A549 (cell line): ENCODE results near the gene RPL28. TPM values are rescaled to one million over a fixed set of nuclear protein-coding genes. Genes with fewer than 3 reads are reported as not detected.

Experiments
- ATAC-seq, 2 experiments: fragments of 200-7000 bp in 1 of 2; fragments of >200 bp in 1 of 2; cut with Nextera tagmentation in 1 of 2; cut with Tn5 transposase in 1 of 2; 3 replicates each; pipeline versions ENCODE4 v1.8.0 to v1.9.1; 2018 to 2020; ENCODE audit warnings: mild to moderate bottlenecking in 1 of 2, moderate library complexity in 1 of 2
- CTCF ChIA-PET: fragments of 300-600 bp; sonication (Branson Sonifier 250); formaldehyde crosslinking; extraction: SDS; loops from one replicate; lab custom pipeline; 2021; ENCODE audit warnings: antibody characterized with exemption, inconsistent platforms; lab: Yijun Ruan, JAX
- POLR2A ChIA-PET: fragments of 350-600 bp; formaldehyde crosslinking; extraction: SDS; loops from one replicate; lab custom pipeline; 2021; ENCODE audit warnings: antibody characterized with exemption, inconsistent platforms; lab: Yijun Ruan, JAX
- DNase-seq, 2 experiments: peaks; one replicate each; pipeline versions ENCODE4 v3.0.0 to v3.0.0-alpha.2; 2011 to 2016; ENCODE audit warnings: low read depth in 1 of 2, low spot score in 1 of 2
- FAIRE-seq: peaks from 2 replicates; lab custom pipeline; 2011; peaks lifted over from hg19 to GRCh38; lab: Jason Lieb, UNC
- H3K27ac ChIP-seq, 2 experiments: fragments of >200 bp; sonication (Bioruptor Twin); formaldehyde crosslinking; 3 replicates each; pipeline ENCODE4 v1.5.1; 2016 to 2017
- H3K4me1 ChIP-seq: fragments of >200 bp; sonication (Bioruptor Twin); formaldehyde crosslinking; 3 replicates; pipeline ENCODE4 v1.6.1; 2016
- H3K4me2 ChIP-seq: fragments of >200 bp; sonication (Bioruptor Twin); formaldehyde crosslinking; 3 replicates; pipeline ENCODE4 v1.6.1; 2016
- H3K4me3 ChIP-seq: fragments of >200 bp; sonication (Bioruptor Twin); formaldehyde crosslinking; 3 replicates; pipeline ENCODE4 v1.5.1; 2016
- H3K9me3 ChIP-seq: fragments of >200 bp; sonication (Bioruptor Twin); formaldehyde crosslinking; 3 replicates; pipeline ENCODE4 v1.6.1; 2016
- EHF ChIP-seq: fragments of 250-450 bp; sonication (Bioruptor Pico); IDR thresholded peaks from 2 replicates; pipeline ENCODE4 v1.5.0; 2020; ENCODE audit warnings: mild to moderate bottlenecking
- GATA3 ChIP-seq: IDR thresholded peaks from 2 replicates; pipeline ENCODE4 v1.6.1; 2012; ENCODE audit warnings: borderline replicate concordance
- HDAC2 ChIP-seq: fragments of 200-600 bp; sonication (generic); IDR thresholded peaks from 2 replicates; pipeline ENCODE4 v1.6.1; 2016
- HEYL ChIP-seq: fragments of 250-450 bp; sonication (Bioruptor Pico); IDR thresholded peaks from 2 replicates; pipeline ENCODE4 v1.8.0; 2021; ENCODE audit warnings: mild to moderate bottlenecking, moderate library complexity
- HOXB13 ChIP-seq: fragments of 250-450 bp; sonication (Bioruptor Pico); IDR thresholded peaks from 2 replicates; pipeline ENCODE4 v1.5.0; 2020; ENCODE audit warnings: low read depth, mild to moderate bottlenecking, moderate library complexity
- HOXB5 ChIP-seq: fragments of 250-450 bp; sonication (Bioruptor Pico); IDR thresholded peaks from 2 replicates; pipeline ENCODE4 v1.5.0; 2020; ENCODE audit warnings: mild to moderate bottlenecking, moderate library complexity
- JUN ChIP-seq, 2 experiments: fragments of >200 bp; sonication (Bioruptor Twin); formaldehyde crosslinking; IDR thresholded peaks; 2 replicates in 1 of 2; 3 replicates in 1 of 2; pipeline ENCODE4 v1.6.1; 2016 to 2017
- KDM5A ChIP-seq: fragments of 200-600 bp; sonication (generic); IDR thresholded peaks from 2 replicates; pipeline ENCODE4 v1.6.1; 2016; ENCODE audit warnings: antibody characterized with exemption, mild to moderate bottlenecking
- POLR2A ChIP-seq: IDR thresholded peaks from 2 replicates; pipeline ENCODE4 v1.6.1; 2012; ENCODE audit warnings: mild to moderate bottlenecking, low read length
- RFX5 ChIP-seq: fragments of 450-650 bp; IDR thresholded peaks from 2 replicates; pipeline ENCODE4 v1.7.1; 2014; ENCODE audit warnings: antibody characterized with exemption, mild to moderate bottlenecking, moderate library complexity
- RNF2 ChIP-seq: fragments of 200-600 bp; sonication (generic); IDR thresholded peaks from 2 replicates; pipeline ENCODE4 v1.6.1; 2016; ENCODE audit warnings: low read depth, mild to moderate bottlenecking, antibody characterized with exemption, moderate library complexity, borderline replicate concordance
- SMC3 ChIP-seq: fragments of >200 bp; sonication (Bioruptor Twin); formaldehyde crosslinking; IDR thresholded peaks from 3 replicates; pipeline ENCODE4 v1.6.1; 2018; ENCODE audit warnings: inconsistent platforms
- WGBS: methylation state at CpG from one replicate; pipeline ENCODE4 v1.1.6; 2017; ENCODE audit errors: missing lambda C conversion rate; 5-methylcytosine and 5-hydroxymethylcytosine counted together
- polyA plus RNA-seq, 4 experiments: library from polyadenylated mRNA; depleted of rRNA in 3 of 4; stranded (reverse); fragments of >200 nt; fragmentation: RNase III in 1 of 4; extraction: RNeasy Plus Mini Kit Qiagen cat#74134 plus additional on column Dnase treatment in 1 of 4; gene quantifications; 2 replicates in 3 of 4; 3 replicates in 1 of 4; pipeline ENCODE4 v1.2.3, GENCODE V29; 2011 to 2017
- TF ChIP-seq, protein P1 (sequence below): fragments of >200 bp; sonication (Bioruptor Twin); formaldehyde crosslinking; IDR thresholded peaks from 3 replicates; pipeline ENCODE4 v1.6.1; 2016
- TF ChIP-seq, protein P2 (sequence below): IDR thresholded peaks from 2 replicates; pipeline ENCODE4 v1.6.1; 2012
- TF ChIP-seq, protein P3 (sequence below): IDR thresholded peaks from 2 replicates; pipeline ENCODE4 v1.6.1; 2012; ENCODE audit warnings: low read depth, borderline replicate concordance
- TF ChIP-seq, protein P4 (sequence below): fragments of 250-450 bp; sonication (Bioruptor Pico); IDR thresholded peaks from 2 replicates; pipeline ENCODE4 v1.5.0; 2020; ENCODE audit warnings: low read depth, mild to moderate bottlenecking, moderate library complexity

Gene RPL28
- polyA plus RNA-seq, 2 of the 4 experiments (the other 2 are of a cell fraction), result 329 to 2,037 TPM

DNA sequence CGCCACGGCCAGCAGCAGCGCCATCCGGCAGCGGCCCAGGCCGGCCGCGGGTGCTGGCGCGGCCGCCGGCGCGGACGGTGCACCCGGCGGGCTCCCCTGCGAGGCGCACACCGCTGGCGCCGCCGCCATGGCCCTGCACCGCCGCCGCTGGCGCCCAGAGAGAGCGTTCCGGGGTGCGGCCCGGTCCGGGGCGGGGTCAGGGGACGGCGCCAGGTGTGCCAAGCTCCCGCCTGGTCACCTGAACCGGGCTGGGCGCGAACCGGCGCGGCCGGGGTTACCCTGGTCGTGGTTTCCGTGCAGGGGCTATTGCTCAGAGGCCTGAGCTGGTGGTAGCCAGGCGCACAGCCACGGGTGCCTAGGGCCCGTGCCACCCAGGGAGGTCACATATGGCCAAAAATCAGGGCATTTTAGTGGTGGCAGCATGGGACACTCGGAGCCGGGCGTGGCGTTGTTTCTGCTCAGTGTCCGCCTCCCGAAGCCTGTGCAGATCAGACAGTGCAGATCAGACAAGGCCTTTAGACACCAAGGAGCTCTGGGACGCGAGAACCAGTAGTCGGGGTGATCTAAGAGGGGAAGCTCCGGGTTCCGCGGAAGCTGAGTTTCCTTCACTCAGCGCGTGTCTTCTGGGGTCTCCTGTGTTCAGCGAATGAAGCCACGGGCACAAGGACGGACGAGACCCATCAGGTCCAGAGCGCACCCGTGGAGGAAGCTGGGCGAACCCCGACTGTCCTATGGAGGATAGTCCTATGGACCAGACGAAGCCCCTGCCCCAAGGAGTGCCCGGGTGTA is 1.4 kb upstream of the RPL28 start, which contains the start of gene TMEM238:
TSS of gene TMEM238 (minus strand) at position 162 of the 789 bp plus-strand sequence. CDS start at position 129, 33 bp downstream.
- FAIRE-seq (no peak), ATAC-seq (peak; percentile 1 to 32; a peak in 4 of 6 replicates), DNase-seq (no peak)
- Histone ChIP-seq H3K9me3 (peaks cover 6% of the 10 kb centered on the region; the same call in 2 of the 3 replicates), H3K4me3 (peak within 1 kb of the TSS; percentile 89), H3K4me2 (peak within 1 kb of the TSS; percentile 92), H3K27ac (peak within 1 kb of the TSS; percentile 89 to 99), H3K4me1 (peaks cover 40% of the 10 kb centered on the region)
- TF ChIP-seq JUN (IDR thresholded peaks at IDR 0.05), result peak; percentile 30 to 47; a peak in 3 of 5 replicates
- peak; percentile 25 for TF ChIP-seq POLR2A
- no peak for TF ChIP-seq HOXB13
- TF ChIP-seq, protein P1, sequence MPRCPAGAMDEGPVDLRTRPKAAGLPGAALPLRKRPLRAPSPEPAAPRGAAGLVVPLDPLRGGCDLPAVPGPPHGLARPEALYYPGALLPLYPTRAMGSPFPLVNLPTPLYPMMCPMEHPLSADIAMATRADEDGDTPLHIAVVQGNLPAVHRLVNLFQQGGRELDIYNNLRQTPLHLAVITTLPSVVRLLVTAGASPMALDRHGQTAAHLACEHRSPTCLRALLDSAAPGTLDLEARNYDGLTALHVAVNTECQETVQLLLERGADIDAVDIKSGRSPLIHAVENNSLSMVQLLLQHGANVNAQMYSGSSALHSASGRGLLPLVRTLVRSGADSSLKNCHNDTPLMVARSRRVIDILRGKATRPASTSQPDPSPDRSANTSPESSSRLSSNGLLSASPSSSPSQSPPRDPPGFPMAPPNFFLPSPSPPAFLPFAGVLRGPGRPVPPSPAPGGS, result 0 out of 3 replicates have a peak, but pooled peaks have one; percentile 65
- 0 out of 2 replicates have a peak, but pooled peaks have one; percentile 18 for TF ChIP-seq RNF2
- 43% methylated on average over 38 of the region's 72 CpGs for WGBS
- POLR2A ChIA-PET, result interaction anchor here (0.8 to 4.5 kb wide), 19 partner anchors 9 to 243 kb away, joined by 3 to 47 read pairs (median 5); partner anchors contain the start of genes BRSK1, HSPBP1, IL11 and KMT5C
- CTCF ChIA-PET, result interaction anchor here (0.6 to 3.2 kb wide), 50 partner anchors 9 to 248 kb away, joined by 3 to 62 read pairs (median 6); partner anchors contain the start of genes DNAAF3, GARIN5B, HSPBP1 and IL11

DNA sequence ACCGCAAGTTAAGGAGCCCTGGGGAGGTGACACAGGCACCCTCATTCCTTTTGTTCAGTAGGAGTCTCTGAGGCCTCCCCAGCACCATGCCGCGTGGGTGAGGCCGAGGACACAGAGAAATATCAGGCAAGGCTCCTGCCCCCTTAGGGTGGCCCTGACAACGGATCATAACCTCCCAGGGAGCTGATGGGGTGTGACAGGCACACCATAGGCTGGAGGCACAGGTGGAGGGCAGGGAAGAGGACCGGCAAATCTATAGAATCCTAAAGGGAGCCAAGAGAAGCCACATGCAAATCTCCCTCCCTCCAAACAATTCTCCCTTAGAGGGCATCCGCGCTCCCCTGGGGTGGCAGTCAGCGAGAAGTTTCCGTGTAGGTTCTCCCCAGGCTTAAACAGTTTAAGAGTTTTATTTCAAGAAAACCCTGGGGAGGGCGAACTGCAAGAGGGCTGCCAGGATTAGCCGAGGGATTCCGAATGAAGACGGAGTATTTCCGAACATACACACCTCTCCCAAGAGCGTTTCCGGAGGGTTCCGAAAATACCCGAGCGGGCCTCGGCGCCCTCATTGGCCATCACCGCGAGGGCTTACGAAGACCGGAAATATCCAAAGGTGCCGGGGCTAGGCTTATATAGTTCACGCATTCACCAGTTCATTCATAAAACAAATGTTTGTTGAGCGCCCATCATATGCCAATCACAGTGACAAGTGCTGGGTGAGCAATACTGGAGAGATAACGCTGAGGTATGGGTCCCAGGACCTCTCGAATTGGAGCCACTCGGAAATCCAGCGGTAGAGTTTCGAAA is 610 bp upstream of the RPL28 start:
- TF ChIP-seq SMC3 (no peak), HOXB5 (CRISPR knock-in tag) (0 out of 2 replicates have a peak, but pooled peaks have one; percentile 22), HEYL (CRISPR knock-in tag) (no peak), GATA3 (peak; percentile 41; the same call in 1 of the 2 replicates), HDAC2 (no peak), POLR2A (peak; percentile 25), HOXB13 (peak; percentile 74; the same call in 1 of the 2 replicates), EHF (CRISPR knock-in tag) (0 out of 2 replicates have a peak, but pooled peaks have one; percentile 28)
- TF ChIP-seq, protein P2, sequence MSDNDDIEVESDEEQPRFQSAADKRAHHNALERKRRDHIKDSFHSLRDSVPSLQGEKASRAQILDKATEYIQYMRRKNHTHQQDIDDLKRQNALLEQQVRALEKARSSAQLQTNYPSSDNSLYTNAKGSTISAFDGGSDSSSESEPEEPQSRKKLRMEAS, result peak; percentile 55
- TF ChIP-seq, protein P3, sequence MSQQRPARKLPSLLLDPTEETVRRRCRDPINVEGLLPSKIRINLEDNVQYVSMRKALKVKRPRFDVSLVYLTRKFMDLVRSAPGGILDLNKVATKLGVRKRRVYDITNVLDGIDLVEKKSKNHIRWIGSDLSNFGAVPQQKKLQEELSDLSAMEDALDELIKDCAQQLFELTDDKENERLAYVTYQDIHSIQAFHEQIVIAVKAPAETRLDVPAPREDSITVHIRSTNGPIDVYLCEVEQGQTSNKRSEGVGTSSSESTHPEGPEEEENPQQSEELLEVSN, result peak; percentile 41; the same call in 1 of the 2 replicates
- TF ChIP-seq, protein P4, sequence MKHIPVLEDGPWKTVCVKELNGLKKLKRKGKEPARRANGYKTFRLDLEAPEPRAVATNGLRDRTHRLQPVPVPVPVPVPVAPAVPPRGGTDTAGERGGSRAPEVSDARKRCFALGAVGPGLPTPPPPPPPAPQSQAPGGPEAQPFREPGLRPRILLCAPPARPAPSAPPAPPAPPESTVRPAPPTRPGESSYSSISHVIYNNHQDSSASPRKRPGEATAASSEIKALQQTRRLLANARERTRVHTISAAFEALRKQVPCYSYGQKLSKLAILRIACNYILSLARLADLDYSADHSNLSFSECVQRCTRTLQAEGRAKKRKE, result 0 out of 2 replicates have a peak, but pooled peaks have one; percentile 33
- peaks cover 42% of the 10 kb centered on the region for H3K4me1 ChIP-seq

DNA sequence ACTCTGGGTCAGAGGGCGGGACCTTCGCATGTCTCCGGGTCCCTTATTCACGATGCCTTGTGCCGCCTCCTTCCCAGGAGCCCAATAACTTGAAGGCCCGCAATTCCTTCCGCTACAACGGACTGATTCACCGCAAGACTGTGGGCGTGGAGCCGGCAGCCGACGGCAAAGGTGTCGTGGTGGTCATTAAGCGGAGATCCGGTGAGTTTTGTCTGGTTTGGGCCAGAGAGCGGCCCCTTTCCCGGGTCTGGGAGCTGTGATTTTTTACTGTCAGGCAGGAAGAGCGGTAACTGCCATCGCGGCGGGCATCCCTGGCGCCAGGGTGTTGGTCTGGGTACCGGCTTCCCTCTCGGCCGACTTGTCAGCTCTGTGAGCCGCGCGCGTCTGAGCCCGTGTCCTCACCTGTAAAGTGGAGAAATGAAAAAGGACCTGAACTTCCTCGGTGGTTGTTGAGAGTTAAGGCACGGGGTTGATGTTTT is 800 bp downstream of the RPL28 start:
- FAIRE-seq, result no peak
- 1% methylated on average over 33 of the region's 33 CpGs for WGBS
- POLR2A ChIA-PET, result interaction anchor here (1.3 to 6.5 kb wide), 3 partner anchors 14 to 48 kb away, joined by 4 to 55 read pairs (median 47); partner anchors contain the start of genes KMT5C and UBE2S
- H3K4me1 ChIP-seq, result peaks cover 54% of the 10 kb centered on the region
- no peak for ATAC-seq
- CTCF ChIA-PET, result interaction anchor here (0.5 to 7.0 kb wide), 7 partner anchors 12 to 230 kb away, joined by 3 to 38 read pairs (median 4); partner anchors contain the start of gene KMT5C
- H3K4me3 ChIP-seq, result peak overlapping the region; percentile 89
- peak overlapping the region; percentile 90 for H3K4me2 ChIP-seq
- DNase-seq, result no peak
- H3K27ac ChIP-seq, result peak overlapping the region; percentile 91 to 99
- TF ChIP-seq KDM5A, result 0 out of 2 replicates have a peak, but pooled peaks have one; percentile 18
- no peak for TF ChIP-seq RFX5
- peaks cover 6% of the 10 kb centered on the region; the same call in 2 of the 3 replicates for H3K9me3 ChIP-seq

More for the DNA sequence above, 610 bp upstream of the RPL28 start:
- CTCF ChIA-PET, result interaction anchor here (0.6 to 3.2 kb wide), 35 partner anchors 9 to 247 kb away, joined by 3 to 62 read pairs (median 8); partner anchors contain the start of genes DNAAF3, GARIN5B, HSPBP1 and IL11
- DNase-seq (peak; percentile 92 to 97), FAIRE-seq (peak; percentile 81), ATAC-seq (peak; percentile 67 to 87)
- Histone ChIP-seq H3K9me3 (peaks cover 6% of the 10 kb centered on the region; the same call in 2 of the 3 replicates), H3K27ac (peak overlapping the region; percentile 89 to 99), H3K4me3 (peak overlapping the region; percentile 89), H3K4me2 (peak overlapping the region; percentile 92)
- WGBS, result 9% methylated on average over 34 of the region's 34 CpGs
- POLR2A ChIA-PET, result interaction anchor here (0.9 to 6.5 kb wide), 10 partner anchors 10 to 126 kb away, joined by 4 to 55 read pairs (median 10); partner anchors contain the start of genes HSPBP1, IL11, KMT5C and PPP6R1
